WTC11 (cell line): ENCODE measurements around the gene KCNA4. TPM values are rescaled to one million over a fixed set of nuclear protein-coding genes. Genes with fewer than 3 reads are reported as not detected.

Experiments used
- ATAC-seq: fragments of 200-7000 bp; cut with Tn5 transposase; 2 replicates; pipeline ENCODE4 v1.10.0; 2021; ENCODE audit warnings: mild to moderate bottlenecking, moderate library complexity
- CTCF ChIA-PET: fragments of 300-600 bp; sonication (Branson Sonifier 250); formaldehyde crosslinking; loops from one replicate; lab custom pipeline; 2021; ENCODE audit warnings: antibody characterized with exemption; lab: Charles Lee
- POLR2A ChIA-PET: fragments of 350-600 bp; sonication (Branson Sonifier 250); formaldehyde crosslinking; loops from one replicate; lab custom pipeline; 2021; ENCODE audit warnings: antibody characterized with exemption; lab: Charles Lee
- DNase-seq: peaks from one replicate; pipeline ENCODE4 v3.0.0; 2021; ENCODE audit warnings: low spot score
- H3K27ac Mint-ChIP-seq: 2 replicates; pipeline ENCODE4 v1.8.0; 2021; ENCODE audit warnings: mixed read lengths
- H3K27me3 Mint-ChIP-seq: 2 replicates; pipeline ENCODE4 v1.8.0; 2021; ENCODE audit warnings: low read depth, mild to moderate bottlenecking, moderate library complexity, mixed read lengths
- H3K36me3 Mint-ChIP-seq: 2 replicates; pipeline ENCODE4 v1.8.0; 2021; ENCODE audit warnings: mixed read lengths
- H3K4me1 Mint-ChIP-seq: 2 replicates; pipeline ENCODE4 v1.8.0; 2022; ENCODE audit warnings: mixed read lengths
- H3K4me3 Mint-ChIP-seq: 2 replicates; pipeline ENCODE4 v1.8.0; 2021; ENCODE audit warnings: mild to moderate bottlenecking, moderate library complexity, mixed read lengths
- H3K9me3 Mint-ChIP-seq: 2 replicates; pipeline ENCODE4 v1.8.0; 2021; ENCODE audit warnings: mixed read lengths
- ARID4B ChIP-seq: sonication (generic); formaldehyde crosslinking; IDR thresholded peaks from 2 replicates; pipeline ENCODE4 v1.8.0; 2023; ENCODE audit warnings: missing genetic modification reagents, mild to moderate bottlenecking, borderline replicate concordance
- ATF1 ChIP-seq: sonication (generic); formaldehyde crosslinking; IDR thresholded peaks from 2 replicates; pipeline ENCODE4 v1.8.1; 2023; ENCODE audit warnings: mild to moderate bottlenecking, moderate library complexity, missing genetic modification reagents
- ATF3 ChIP-seq: sonication (generic); formaldehyde crosslinking; conservative IDR thresholded peaks from 2 replicates; pipeline ENCODE4 v1.8.1; 2022; ENCODE audit warnings: mild to moderate bottlenecking, missing genetic modification reagents
- ATF6 ChIP-seq: sonication (generic); formaldehyde crosslinking; IDR thresholded peaks from 2 replicates; pipeline ENCODE4 v1.8.1; 2023; ENCODE audit warnings: mild to moderate bottlenecking, missing genetic modification reagents
- CDX4 ChIP-seq: fragments of 250-450 bp; sonication (Bioruptor Pico); IDR thresholded peaks from 2 replicates; pipeline ENCODE4 v1.9.0; 2021; ENCODE audit warnings: moderate library complexity, mild to moderate bottlenecking, inconsistent platforms, borderline replicate concordance
- ELF4 ChIP-seq: sonication (generic); formaldehyde crosslinking; IDR thresholded peaks from 2 replicates; pipeline ENCODE4 v1.8.1; 2022; ENCODE audit warnings: low read depth, mild to moderate bottlenecking, moderate library complexity, missing genetic modification reagents
- FOXJ3 ChIP-seq: sonication (generic); formaldehyde crosslinking; IDR thresholded peaks from 2 replicates; pipeline ENCODE4 v1.9.0; 2021; ENCODE audit warnings: missing genetic modification reagents, mild to moderate bottlenecking, borderline replicate concordance
- HMGXB4 ChIP-seq: sonication (generic); formaldehyde crosslinking; IDR thresholded peaks from 2 replicates; pipeline ENCODE4 v1.8.1; 2023; ENCODE audit warnings: mild to moderate bottlenecking, moderate library complexity, missing genetic modification reagents
- MLX ChIP-seq: sonication (generic); formaldehyde crosslinking; IDR thresholded peaks from 2 replicates; pipeline ENCODE4 v1.8.1; 2023; ENCODE audit warnings: mild to moderate bottlenecking, missing genetic modification reagents, moderate library complexity
- MYBL2 ChIP-seq: sonication (generic); formaldehyde crosslinking; IDR thresholded peaks from 2 replicates; pipeline ENCODE4 v1.8.1; 2023; ENCODE audit warnings: mild to moderate bottlenecking, moderate library complexity, missing genetic modification reagents
- PRDM15 ChIP-seq: sonication (generic); formaldehyde crosslinking; IDR thresholded peaks from 2 replicates; pipeline ENCODE4 v1.8.0; 2022; ENCODE audit warnings: missing genetic modification reagents
- PRRX2 ChIP-seq: fragments of 250-450 bp; sonication (Bioruptor Pico); IDR thresholded peaks from 2 replicates; pipeline ENCODE4 v1.8.0; 2021; ENCODE audit warnings: mild to moderate bottlenecking
- RELA ChIP-seq: sonication (generic); formaldehyde crosslinking; IDR thresholded peaks from 2 replicates; pipeline ENCODE4 v1.8.1; 2022; ENCODE audit warnings: missing genetic modification reagents, mild to moderate bottlenecking, borderline replicate concordance
- RORB ChIP-seq: fragments of 250-450 bp; sonication (Bioruptor Pico); IDR thresholded peaks from 2 replicates; pipeline ENCODE4 v1.9.0; 2021; ENCODE audit warnings: mild to moderate bottlenecking
- TEAD4 ChIP-seq: sonication (generic); formaldehyde crosslinking; IDR thresholded peaks from 2 replicates; pipeline ENCODE4 v1.8.0; 2022; ENCODE audit warnings: mild to moderate bottlenecking, missing genetic modification reagents
- ZNF281 ChIP-seq: sonication (generic); formaldehyde crosslinking; IDR thresholded peaks from 2 replicates; pipeline ENCODE4 v1.8.0; 2023; ENCODE audit warnings: mild to moderate bottlenecking, missing genetic modification reagents
- ZNF671 ChIP-seq: fragments of 250-450 bp; sonication (Bioruptor Pico); IDR thresholded peaks from 2 replicates; pipeline ENCODE4 v1.8.0; 2021; ENCODE audit warnings: mild to moderate bottlenecking
- total RNA-seq: library from RNA; stranded (reverse); gene quantifications from 3 replicates; pipeline ENCODE4 v1.2.3, GENCODE V29; 2021

Gene KCNA4
- total RNA-seq, 1 experiment from 2014 or later = not detected

- Mint-ChIP-seq H3K4me1 (no peaks in the 10 kb centered on the region), H3K27ac (no peak overlapping the region), H3K4me3 (no peak overlapping the region), H3K27me3 (peaks cover 51% of the 10 kb centered on the region), H3K36me3 (no peaks in the 10 kb centered on the region), H3K9me3 (no peaks in the 10 kb centered on the region)
- POLR2A ChIA-PET = no interaction called here
- ATAC-seq = no peak
- CTCF ChIA-PET = no interaction called here
- no peak for DNase-seq
- TF ChIP-seq RELA (CRISPR knock-in tag) (no peak), ZNF281 (CRISPR knock-in tag) (no peak), PRDM15 (CRISPR knock-in tag) (no peak), PRRX2 (CRISPR knock-in tag) (no peak), MYBL2 (no peak), MLX (CRISPR knock-in tag) (no peak), ELF4 (CRISPR knock-in tag) (no peak), TEAD4 (CRISPR knock-in tag) (no peak), ATF3 (CRISPR knock-in tag) (no peak), HMGXB4 (CRISPR knock-in tag) (no peak)
These were observed 7.8 kb downstream of the KCNA4 start for GRCh38 chr11:30009060-30009459.

GRCh38 chr11:30006876-30007275 is 10.0 kb downstream of the KCNA4 start:
- no peak overlapping the region for H3K4me3 Mint-ChIP-seq
- ChIA-PET CTCF (no interaction called here), POLR2A (no interaction called here)
- TF ChIP-seq ATF1 = no peak
- no peak for TF ChIP-seq ARID4B
- TF ChIP-seq ATF3 (CRISPR knock-in tag) = no peak
- no peak for TF ChIP-seq ATF6 (CRISPR knock-in tag)
- no peak for TF ChIP-seq FOXJ3 (CRISPR knock-in tag)
- TF ChIP-seq RORB (CRISPR knock-in tag) = no peak
- no peak for TF ChIP-seq ZNF671 (CRISPR knock-in tag)
- no peak for TF ChIP-seq CDX4 (CRISPR knock-in tag)

More at GRCh38 chr11:30006876-30007275, 10.0 kb downstream of the KCNA4 start:
- Mint-ChIP-seq H3K36me3 (no peaks in the 10 kb centered on the region), H3K27ac (no peak overlapping the region), H3K9me3 (no peaks in the 10 kb centered on the region), H3K4me1 (no peaks in the 10 kb centered on the region), H3K27me3 (peaks cover 72% of the 10 kb centered on the region)
- no peak for ATAC-seq
- no peak for DNase-seq
